ENCODE measurements around the gene PCGF3.

GRCh38 chr4:733631-733980 is 28.0 kb downstream of the PCGF3 start:
- TF ChIP-seq EZH2phosphoT487 (IDR thresholded peaks at IDR 0.05; ENCODE audit: insufficient read depth, low read depth) (no peak), EZH2 (IDR thresholded peaks at IDR 0.05; ENCODE audit: insufficient read depth, poor library complexity, severe bottlenecking) (no peak)

Data from GM23248 (cell line).